HepG2 (cell line): ENCODE measurements around the gene ETS2. TPM values are rescaled to one million over a fixed set of nuclear protein-coding genes. Genes with fewer than 3 reads are reported as not detected.
A peak's percentile ranks its signal among the peaks of the same experiment; 100 is the strongest.

Source experiments
- FOXA3 ChIP-seq: IDR thresholded peaks from 2 replicates; pipeline ENCODE4 v1.6.1; 2016; ENCODE audit warnings: missing genetic modification reagents, missing compliant biosample characterization
- GABPA ChIP-seq, 2 experiments: IDR thresholded peaks; 2 replicates each; pipeline ENCODE4 v1.6.1; 2011 to 2016; ENCODE audit warnings: low read depth in 2 of 2, low read length in 1 of 2, missing biosample characterization in 1 of 2, missing genetic modification characterization in 1 of 2
- KAT7 ChIP-seq: IDR thresholded peaks from 2 replicates; pipeline ENCODE4 v1.6.1; 2018; ENCODE audit warnings: borderline replicate concordance, missing compliant biosample characterization
- MIER2 ChIP-seq: IDR thresholded peaks from 2 replicates; pipeline ENCODE4 v1.6.1; 2016; ENCODE audit warnings: missing biosample characterization, missing genetic modification reagents
- NR2F1 ChIP-seq, 2 experiments: fragments of 450-650 bp in 1 of 2; formaldehyde crosslinking in 1 of 2; IDR thresholded peaks; 2 replicates each; pipeline versions ENCODE4 v1.5.0 to v1.6.1; 2016 to 2020; ENCODE audit warnings: mild to moderate bottlenecking in 1 of 2, missing compliant biosample characterization in 1 of 2, missing genetic modification reagents in 1 of 2, moderate library complexity in 1 of 2
- NR2F6 ChIP-seq, 2 experiments: IDR thresholded peaks; 2 replicates each; pipeline ENCODE4 v1.6.1; 2016; ENCODE audit warnings: antibody characterized with exemption in 1 of 2, mild to moderate bottlenecking in 1 of 2
- PAXIP1 ChIP-seq: sonication (generic); formaldehyde crosslinking; conservative IDR thresholded peaks from 2 replicates; pipeline ENCODE4 v1.4.0; 2020; ENCODE audit warnings: mild to moderate bottlenecking, missing genetic modification reagents, moderate library complexity
- RXRB ChIP-seq: IDR thresholded peaks from 2 replicates; pipeline ENCODE4 v1.6.1; 2016; ENCODE audit warnings: borderline replicate concordance, missing genetic modification reagents, missing compliant biosample characterization
- ZFAT ChIP-seq: sonication (generic); formaldehyde crosslinking; conservative IDR thresholded peaks from 2 replicates; pipeline ENCODE4 v1.8.1; 2023; ENCODE audit warnings: missing genetic modification reagents, inconsistent platforms
- ZMAT5 ChIP-seq: sonication (generic); formaldehyde crosslinking; IDR thresholded peaks from 2 replicates; pipeline ENCODE4 v1.5.0; 2020; ENCODE audit warnings: mild to moderate bottlenecking, low read depth, missing genetic modification reagents, borderline replicate concordance
- polyA plus RNA-seq, 8 experiments: library from polyadenylated mRNA; depleted of rRNA in 3 of 8; stranded (reverse) in 7 of 8; unstranded in 1 of 8; fragments of >200 nt; fragmentation: Illumina TruSeq in 4 of 8; extraction: Trizol in 4 of 8; gene quantifications; 2 replicates each; pipeline versions ENCODE4 v1.2.1 to v1.2.3, GENCODE V29; 2011 to 2016; ENCODE audit warnings: low read depth in 4 of 8, missing spikeins in 1 of 8, mixed read lengths in 1 of 8; ENCODE audit not compliant: insufficient read depth in 1 of 8
- total RNA-seq, 5 experiments: library from RNA; depleted of rRNA; stranded (reverse); fragments of >200 nt; fragmentation: Illumina TruSeq; extraction: Trizol; gene quantifications; 2 replicates each; pipeline ENCODE4 v1.2.3, GENCODE V29; 2016; ENCODE audit warnings: low read depth in 1 of 5
- TF ChIP-seq, protein P1 (sequence below): sonication (generic); formaldehyde crosslinking; IDR thresholded peaks from 2 replicates; pipeline ENCODE4 v1.9.0; 2021; ENCODE audit warnings: mild to moderate bottlenecking, missing genetic modification reagents
- TF ChIP-seq, protein P2 (sequence below): IDR thresholded peaks from 2 replicates; pipeline ENCODE4 v1.6.1; 2016; ENCODE audit warnings: low read depth

Gene ETS2
- total and polyA plus RNA-seq, 2 of the 13 experiments (the other 11 are each of a cell fraction or from before 2014, with no cell fraction given) = 24.6 to 64.4 TPM

DNA sequence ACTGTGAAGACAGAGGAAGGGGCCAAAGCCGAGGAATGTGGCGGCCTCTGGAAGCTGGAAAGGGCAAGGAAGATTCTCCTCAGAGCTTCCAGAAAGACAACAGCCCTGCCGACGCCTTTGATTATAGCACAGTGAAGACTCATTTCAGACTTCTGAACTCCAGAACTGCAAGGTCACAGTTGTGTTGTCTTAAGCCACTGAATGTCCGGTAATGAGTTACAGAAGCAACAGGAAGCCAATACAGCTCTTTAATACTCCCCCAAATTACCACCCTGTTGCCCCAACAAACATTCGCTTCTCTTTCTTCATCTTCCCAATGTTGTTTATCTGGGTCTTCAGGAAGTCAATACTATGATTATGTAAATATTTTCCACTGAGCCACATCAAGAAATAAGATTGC is 44.0 kb downstream of the ETS2 start (continued):
- TF ChIP-seq, protein P1, sequence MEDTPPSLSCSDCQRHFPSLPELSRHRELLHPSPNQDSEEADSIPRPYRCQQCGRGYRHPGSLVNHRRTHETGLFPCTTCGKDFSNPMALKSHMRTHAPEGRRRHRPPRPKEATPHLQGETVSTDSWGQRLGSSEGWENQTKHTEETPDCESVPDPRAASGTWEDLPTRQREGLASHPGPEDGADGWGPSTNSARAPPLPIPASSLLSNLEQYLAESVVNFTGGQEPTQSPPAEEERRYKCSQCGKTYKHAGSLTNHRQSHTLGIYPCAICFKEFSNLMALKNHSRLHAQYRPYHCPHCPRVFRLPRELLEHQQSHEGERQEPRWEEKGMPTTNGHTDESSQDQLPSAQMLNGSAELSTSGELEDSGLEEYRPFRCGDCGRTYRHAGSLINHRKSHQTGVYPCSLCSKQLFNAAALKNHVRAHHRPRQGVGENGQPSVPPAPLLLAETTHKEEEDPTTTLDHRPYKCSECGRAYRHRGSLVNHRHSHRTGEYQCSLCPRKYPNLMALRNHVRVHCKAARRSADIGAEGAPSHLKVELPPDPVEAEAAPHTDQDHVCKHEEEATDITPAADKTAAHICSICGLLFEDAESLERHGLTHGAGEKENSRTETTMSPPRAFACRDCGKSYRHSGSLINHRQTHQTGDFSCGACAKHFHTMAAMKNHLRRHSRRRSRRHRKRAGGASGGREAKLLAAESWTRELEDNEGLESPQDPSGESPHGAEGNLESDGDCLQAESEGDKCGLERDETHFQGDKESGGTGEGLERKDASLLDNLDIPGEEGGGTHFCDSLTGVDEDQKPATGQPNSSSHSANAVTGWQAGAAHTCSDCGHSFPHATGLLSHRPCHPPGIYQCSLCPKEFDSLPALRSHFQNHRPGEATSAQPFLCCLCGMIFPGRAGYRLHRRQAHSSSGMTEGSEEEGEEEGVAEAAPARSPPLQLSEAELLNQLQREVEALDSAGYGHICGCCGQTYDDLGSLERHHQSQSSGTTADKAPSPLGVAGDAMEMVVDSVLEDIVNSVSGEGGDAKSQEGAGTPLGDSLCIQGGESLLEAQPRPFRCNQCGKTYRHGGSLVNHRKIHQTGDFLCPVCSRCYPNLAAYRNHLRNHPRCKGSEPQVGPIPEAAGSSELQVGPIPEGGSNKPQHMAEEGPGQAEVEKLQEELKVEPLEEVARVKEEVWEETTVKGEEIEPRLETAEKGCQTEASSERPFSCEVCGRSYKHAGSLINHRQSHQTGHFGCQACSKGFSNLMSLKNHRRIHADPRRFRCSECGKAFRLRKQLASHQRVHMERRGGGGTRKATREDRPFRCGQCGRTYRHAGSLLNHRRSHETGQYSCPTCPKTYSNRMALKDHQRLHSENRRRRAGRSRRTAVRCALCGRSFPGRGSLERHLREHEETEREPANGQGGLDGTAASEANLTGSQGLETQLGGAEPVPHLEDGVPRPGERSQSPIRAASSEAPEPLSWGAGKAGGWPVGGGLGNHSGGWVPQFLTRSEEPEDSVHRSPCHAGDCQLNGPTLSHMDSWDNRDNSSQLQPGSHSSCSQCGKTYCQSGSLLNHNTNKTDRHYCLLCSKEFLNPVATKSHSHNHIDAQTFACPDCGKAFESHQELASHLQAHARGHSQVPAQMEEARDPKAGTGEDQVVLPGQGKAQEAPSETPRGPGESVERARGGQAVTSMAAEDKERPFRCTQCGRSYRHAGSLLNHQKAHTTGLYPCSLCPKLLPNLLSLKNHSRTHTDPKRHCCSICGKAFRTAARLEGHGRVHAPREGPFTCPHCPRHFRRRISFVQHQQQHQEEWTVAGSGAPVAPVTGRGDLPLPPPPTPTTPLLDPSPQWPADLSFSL (CRISPR knock-in tag) = no peak
- TF ChIP-seq FOXA3 (CRISPR knock-in tag) (peak; percentile 52; the same call in 1 of the 2 replicates), RXRB (CRISPR knock-in tag) (0 out of 2 replicates have a peak, but pooled peaks have one; percentile 37), ZFAT (no peak), NR2F6 (IDR thresholded peaks at IDR 0.05) (peak; percentile 57; the same call in 1 of the 2 replicates), NR2F6 (CRISPR knock-in tag; IDR thresholded peaks at IDR 0.05) (peak; percentile 26; the same call in 1 of the 2 replicates), KAT7 (CRISPR knock-in tag) (no peak), GABPA (IDR thresholded peaks at IDR 0.05; ENCODE audit: low read depth, low read length) (no peak), GABPA (CRISPR knock-in tag; IDR thresholded peaks at IDR 0.05; ENCODE audit: low read depth) (0 out of 2 replicates have a peak, but pooled peaks have one; percentile 28), NR2F1 (CRISPR knock-in tag; IDR thresholded peaks at IDR 0.05) (peak in 1 of 2 experiments; percentile 21; a peak in 1 of 4 replicates), PAXIP1 (CRISPR knock-in tag) (peak; percentile 54), ZMAT5 (CRISPR knock-in tag) (no peak), MIER2 (CRISPR knock-in tag) (no peak)
- TF ChIP-seq, protein P2, sequence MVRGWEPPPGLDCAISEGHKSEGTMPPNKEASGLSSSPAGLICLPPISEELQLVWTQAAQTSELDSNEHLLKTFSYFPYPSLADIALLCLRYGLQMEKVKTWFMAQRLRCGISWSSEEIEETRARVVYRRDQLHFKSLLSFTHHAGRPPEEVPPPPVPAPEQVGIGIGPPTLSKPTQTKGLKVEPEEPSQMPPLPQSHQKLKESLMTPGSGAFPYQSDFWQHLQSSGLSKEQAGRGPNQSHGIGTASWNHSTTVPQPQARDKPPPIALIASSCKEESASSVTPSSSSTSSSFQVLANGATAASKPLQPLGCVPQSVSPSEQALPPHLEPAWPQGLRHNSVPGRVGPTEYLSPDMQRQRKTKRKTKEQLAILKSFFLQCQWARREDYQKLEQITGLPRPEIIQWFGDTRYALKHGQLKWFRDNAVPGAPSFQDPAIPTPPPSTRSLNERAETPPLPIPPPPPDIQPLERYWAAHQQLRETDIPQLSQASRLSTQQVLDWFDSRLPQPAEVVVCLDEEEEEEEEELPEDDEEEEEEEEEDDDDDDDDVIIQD (CRISPR knock-in tag) = no peak
